ENCODE results near the gene FUT3. TPM values are rescaled to one million over a fixed set of nuclear protein-coding genes. Genes with fewer than 3 reads are reported as not detected.

FUT3 gene
- total and polyA plus RNA-seq, 2 experiments from 2014 or later: not detected

GRCh38 chr19:5896365-5897076 lies 45.3 kb upstream of the FUT3 start:
- Histone ChIP-seq H3K9ac (no peak overlapping the region), H3K4me2 (ENCODE audit: unreplicated experiment) (no peak overlapping the region), H3K4me3 (no peak overlapping the region), H3K27ac (no peak overlapping the region), H3K36me3 (ENCODE audit: low read depth) (no peaks in the 10 kb centered on the region), H3K9me3 (ENCODE audit: low read depth) (no peaks in the 10 kb centered on the region), H3F3A (ENCODE audit: insufficient read depth) (no peaks in the 10 kb centered on the region), H3K9me2 (ENCODE audit: insufficient read depth) (no peaks in the 10 kb centered on the region), H2AFZ (no peak overlapping the region), H4K20me1 (ENCODE audit: insufficient read depth) (no peaks in the 10 kb centered on the region), H3K4me1 (ENCODE audit: insufficient read depth) (no peaks in the 10 kb centered on the region), H3K27me3 (replicated peaks; ENCODE audit: insufficient read depth) (no peaks in the 10 kb centered on the region), H3K79me2 (ENCODE audit: insufficient read depth) (peaks cover 39% of the 10 kb centered on the region)
- TF ChIP-seq EZH2 (IDR thresholded peaks at IDR 0.05; ENCODE audit: insufficient read depth, poor library complexity, severe bottlenecking) (no peak), EZH2phosphoT487 (IDR thresholded peaks at IDR 0.05; ENCODE audit: insufficient read depth, low read depth) (no peak)
- in situ Hi-C loops (cut with MboI): no loop called here
- 82 to 83% methylated on average over 25 to 28 of the region's 29 CpGs for WGBS, 2 experiments (ENCODE audit: low coverage in 1 of 2, low lambda C conversion rate in 2 of 2, missing lambda C conversion rate in 2 of 2)
- no peak for DNase-seq

GRCh38 chr19:5895890-5896289 lies 44.6 kb upstream of the FUT3 start:
- no peak for DNase-seq
- H3K36me3 ChIP-seq (ENCODE audit: low read depth): no peaks in the 10 kb centered on the region
- no peak overlapping the region for H3K9ac ChIP-seq
- H3K9me2 ChIP-seq (ENCODE audit: insufficient read depth): no peaks in the 10 kb centered on the region
- in situ Hi-C loops (cut with MboI): no loop called here
- no peaks in the 10 kb centered on the region for H3F3A ChIP-seq (ENCODE audit: insufficient read depth)
- H3K9me3 ChIP-seq (ENCODE audit: low read depth): no peaks in the 10 kb centered on the region
- TF ChIP-seq EZH2phosphoT487 (IDR thresholded peaks at IDR 0.05; ENCODE audit: insufficient read depth, low read depth) (no peak), EZH2 (IDR thresholded peaks at IDR 0.05; ENCODE audit: insufficient read depth, poor library complexity, severe bottlenecking) (no peak)
- no peak overlapping the region for H3K4me3 ChIP-seq
- no peak overlapping the region for H2AFZ ChIP-seq
- H3K4me2 ChIP-seq (ENCODE audit: unreplicated experiment): no peak overlapping the region
- H3K4me1 ChIP-seq (ENCODE audit: insufficient read depth): no peaks in the 10 kb centered on the region
- H3K27me3 ChIP-seq (replicated peaks; ENCODE audit: insufficient read depth): no peaks in the 10 kb centered on the region
- no peak overlapping the region for H3K27ac ChIP-seq
- H4K20me1 ChIP-seq (ENCODE audit: insufficient read depth): no peaks in the 10 kb centered on the region
- peaks cover 32% of the 10 kb centered on the region for H3K79me2 ChIP-seq (ENCODE audit: insufficient read depth)
- WGBS, 2 experiments (ENCODE audit: low coverage in 1 of 2, low lambda C conversion rate in 2 of 2, missing lambda C conversion rate in 2 of 2): 86 to 87% methylated on average over 8 of the region's 8 CpGs

GRCh38 chr19:5895409-5895808 lies 44.2 kb upstream of the FUT3 start:
- no peak for DNase-seq
- Histone ChIP-seq H3K9me2 (ENCODE audit: insufficient read depth) (no peaks in the 10 kb centered on the region), H2AFZ (no peak overlapping the region), H3K4me3 (no peak overlapping the region), H3K27ac (no peak overlapping the region), H3K4me2 (ENCODE audit: unreplicated experiment) (no peak overlapping the region), H3K36me3 (ENCODE audit: low read depth) (no peaks in the 10 kb centered on the region), H3K27me3 (replicated peaks; ENCODE audit: insufficient read depth) (no peaks in the 10 kb centered on the region), H4K20me1 (ENCODE audit: insufficient read depth) (no peaks in the 10 kb centered on the region), H3K79me2 (ENCODE audit: insufficient read depth) (peaks cover 28% of the 10 kb centered on the region), H3K9me3 (ENCODE audit: low read depth) (no peaks in the 10 kb centered on the region), H3K4me1 (ENCODE audit: insufficient read depth) (no peaks in the 10 kb centered on the region), H3K9ac (no peak overlapping the region), H3F3A (ENCODE audit: insufficient read depth) (no peaks in the 10 kb centered on the region)
- in situ Hi-C loops (cut with MboI): no loop called here
- 77 to 79% methylated on average over 11 to 13 of the region's 15 CpGs for WGBS, 2 experiments (ENCODE audit: low coverage in 1 of 2, low lambda C conversion rate in 2 of 2, missing lambda C conversion rate in 2 of 2)
- TF ChIP-seq EZH2phosphoT487 (IDR thresholded peaks at IDR 0.05; ENCODE audit: insufficient read depth, low read depth) (no peak), EZH2 (IDR thresholded peaks at IDR 0.05; ENCODE audit: insufficient read depth, poor library complexity, severe bottlenecking) (no peak)

GRCh38 chr19:5894704-5895349 lies 43.6 kb upstream of the FUT3 start:
- Histone ChIP-seq H3K27ac (no peak overlapping the region), H4K20me1 (ENCODE audit: insufficient read depth) (no peaks in the 10 kb centered on the region)

More at GRCh38 chr19:5894704-5895349, 43.6 kb upstream of the FUT3 start:
- Histone ChIP-seq H3K9ac (no peak overlapping the region), H3K4me2 (ENCODE audit: unreplicated experiment) (no peak overlapping the region), H3K79me2 (ENCODE audit: insufficient read depth) (peaks cover 22% of the 10 kb centered on the region), H3F3A (ENCODE audit: insufficient read depth) (no peaks in the 10 kb centered on the region), H3K4me3 (no peak overlapping the region), H3K9me3 (ENCODE audit: low read depth) (no peaks in the 10 kb centered on the region), H3K36me3 (ENCODE audit: low read depth) (no peaks in the 10 kb centered on the region), H2AFZ (no peak overlapping the region), H3K27me3 (replicated peaks; ENCODE audit: insufficient read depth) (no peaks in the 10 kb centered on the region), H3K4me1 (ENCODE audit: insufficient read depth) (no peaks in the 10 kb centered on the region), H3K9me2 (ENCODE audit: insufficient read depth) (no peaks in the 10 kb centered on the region)
- 80 to 81% methylated on average over 27 to 28 of the region's 28 CpGs for WGBS, 2 experiments (ENCODE audit: low coverage in 1 of 2, low lambda C conversion rate in 2 of 2, missing lambda C conversion rate in 2 of 2)
- TF ChIP-seq EZH2phosphoT487 (IDR thresholded peaks at IDR 0.05; ENCODE audit: insufficient read depth, low read depth) (no peak), EZH2 (IDR thresholded peaks at IDR 0.05; ENCODE audit: insufficient read depth, poor library complexity, severe bottlenecking) (no peak)
- in situ Hi-C loops (cut with MboI): loop anchor here (5.0 kb wide), 1 partner anchor 93 kb away; no protein-coding TSS in a partner anchor
- no peak for DNase-seq

Data from GM23248 (cell line).